GM18517 (cell line): ENCODE results near the gene HGFAC.

Source experiments
- ATAC-seq: cut with Tn5 transposase; IDR thresholded peaks from one replicate; pipeline ENCODE4 v1.9.1; 2021; ENCODE audit warnings: mild to moderate bottlenecking, moderate library complexity; ENCODE audit not compliant: unreplicated experiment

Gene HGFAC

GRCh38 chr4:3484057-3484973 is 42.5 kb downstream of the HGFAC start:
- ATAC-seq: no peak

DNA sequence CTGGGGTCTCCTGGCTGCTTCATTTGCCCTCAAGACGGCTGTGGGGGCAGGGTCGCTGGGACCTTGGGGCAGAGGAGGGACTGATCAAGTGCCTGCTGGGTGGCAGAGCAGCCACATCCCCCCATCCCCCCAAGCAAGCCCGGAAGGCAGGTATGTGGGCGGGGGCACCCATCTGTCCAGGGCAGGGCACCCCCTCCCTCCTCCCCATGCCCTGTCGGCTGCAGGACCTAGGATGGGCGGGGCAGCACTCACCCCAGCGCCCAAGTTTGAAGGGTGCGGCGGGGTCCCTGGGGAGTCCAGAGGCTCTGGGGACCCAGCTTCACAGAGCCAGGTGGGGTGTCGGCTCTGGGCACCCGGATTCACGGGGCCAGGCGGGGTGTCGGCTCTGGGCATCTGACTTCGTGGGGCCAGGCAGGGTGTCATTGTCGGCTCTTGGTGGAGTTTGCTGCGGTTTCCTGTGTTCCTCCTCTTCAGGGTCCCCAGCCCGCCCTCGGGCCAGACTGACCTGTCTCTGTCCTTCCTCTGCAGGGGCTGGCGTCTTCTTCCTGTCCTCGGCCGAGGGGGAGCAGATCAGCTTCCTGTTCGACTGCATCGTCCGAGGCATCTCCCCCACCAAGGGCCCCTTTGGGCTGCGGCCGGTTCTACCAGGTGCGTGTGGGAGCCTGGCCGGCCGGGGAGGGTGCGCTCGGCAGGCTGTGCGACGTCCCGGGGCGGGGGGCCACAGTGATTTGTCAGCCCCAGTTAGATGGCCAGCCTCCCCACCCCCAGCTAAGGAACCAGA is 43.4 kb downstream of the HGFAC start:
- no peak for ATAC-seq

GRCh38 chr4:3485886-3486540 is 44.2 kb downstream of the HGFAC start:
- no peak for ATAC-seq

- ATAC-seq: no peak
Observed at GRCh38 chr4:3486541-3487540, 45.1 kb downstream of the HGFAC start.

- no peak for ATAC-seq
Observed at GRCh38 chr4:3487861-3488260, 46.1 kb downstream of the HGFAC start.

DNA sequence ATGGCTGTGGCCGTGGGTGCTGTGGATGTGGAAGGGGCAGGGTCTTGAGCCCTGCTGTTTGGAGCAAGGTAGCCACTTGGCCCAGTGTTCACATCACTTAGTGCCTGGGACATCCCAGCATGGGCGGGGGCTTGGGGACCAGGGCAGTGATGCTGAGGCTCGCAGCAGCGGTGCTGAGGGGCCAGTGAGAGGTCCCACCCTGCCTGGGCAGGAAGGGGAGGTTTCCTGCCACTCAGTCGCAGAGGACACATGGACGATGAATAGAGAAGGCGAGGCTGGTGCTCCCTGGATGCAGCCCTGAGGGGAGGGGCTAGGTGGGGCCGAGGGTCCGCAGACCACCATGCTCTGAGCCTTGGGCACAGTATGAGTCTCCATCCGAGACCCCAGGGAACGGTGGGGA is 47.1 kb downstream of the HGFAC start:
- no peak for ATAC-seq

DNA sequence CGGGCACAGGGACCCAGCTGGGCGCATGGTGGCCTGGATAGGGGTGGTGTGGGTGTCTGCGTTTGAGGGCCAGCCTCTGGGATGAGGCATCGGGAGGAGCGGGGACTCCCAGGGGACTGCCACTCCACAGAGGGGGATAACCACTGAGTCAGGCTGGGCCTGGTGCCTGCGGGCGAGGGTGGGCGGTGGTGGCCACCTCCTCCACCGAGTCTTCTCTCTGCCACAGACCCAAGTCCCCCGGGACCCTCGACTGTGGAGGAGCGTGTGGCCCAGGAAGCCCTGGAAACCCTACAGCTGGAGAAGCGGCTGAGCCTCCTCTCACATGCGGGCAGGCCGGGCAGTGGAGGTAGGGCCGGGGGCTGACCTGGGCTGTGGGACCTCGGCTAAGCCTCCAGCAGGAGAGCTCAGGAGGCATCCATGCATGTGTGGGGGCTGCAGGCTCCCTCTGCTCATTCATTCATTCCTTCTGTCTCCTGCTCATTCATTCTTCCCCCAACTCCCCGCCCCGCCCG is 47.7 kb downstream of the HGFAC start:
- ATAC-seq: no peak

DNA sequence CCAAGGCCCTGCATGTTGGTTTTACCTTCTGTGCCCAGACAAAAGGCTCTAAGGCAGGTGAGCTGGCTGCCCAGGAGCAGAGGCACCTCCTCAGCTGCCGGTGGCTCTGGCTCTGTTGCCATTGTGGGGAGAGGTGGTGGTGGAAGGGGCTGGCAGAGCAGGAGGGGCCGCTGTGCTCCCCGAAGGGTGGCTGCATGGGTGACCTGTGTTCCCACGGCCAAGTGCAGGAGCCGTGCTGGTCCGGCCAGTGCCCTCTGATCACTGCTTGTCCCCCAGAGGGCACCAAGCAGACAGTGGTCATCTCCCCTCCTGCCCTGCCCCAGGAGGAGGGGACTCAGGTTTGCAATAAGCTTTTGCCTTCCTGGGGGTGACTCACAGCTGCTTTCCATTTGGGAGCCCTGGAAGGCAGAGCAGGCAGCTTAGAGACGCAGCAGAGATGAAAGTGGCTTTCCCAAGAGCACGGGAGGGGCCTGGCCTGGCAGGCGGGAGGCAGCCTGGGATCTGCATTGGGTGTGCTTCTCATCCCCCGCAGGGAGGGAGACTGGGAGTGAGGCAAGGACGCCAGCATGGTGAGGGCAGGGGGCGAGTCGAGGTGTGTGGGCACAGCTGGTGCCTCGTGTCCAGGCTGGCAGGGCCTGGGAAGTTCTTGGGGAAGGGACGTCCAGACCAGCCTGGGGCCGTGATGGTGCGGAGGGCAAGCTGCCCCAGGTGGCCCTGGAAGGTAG is 50.1 kb downstream of the HGFAC start:
- ATAC-seq: no peak

GRCh38 chr4:3492741-3493719 is 51.3 kb downstream of the HGFAC start:
- ATAC-seq: no peak

DNA sequence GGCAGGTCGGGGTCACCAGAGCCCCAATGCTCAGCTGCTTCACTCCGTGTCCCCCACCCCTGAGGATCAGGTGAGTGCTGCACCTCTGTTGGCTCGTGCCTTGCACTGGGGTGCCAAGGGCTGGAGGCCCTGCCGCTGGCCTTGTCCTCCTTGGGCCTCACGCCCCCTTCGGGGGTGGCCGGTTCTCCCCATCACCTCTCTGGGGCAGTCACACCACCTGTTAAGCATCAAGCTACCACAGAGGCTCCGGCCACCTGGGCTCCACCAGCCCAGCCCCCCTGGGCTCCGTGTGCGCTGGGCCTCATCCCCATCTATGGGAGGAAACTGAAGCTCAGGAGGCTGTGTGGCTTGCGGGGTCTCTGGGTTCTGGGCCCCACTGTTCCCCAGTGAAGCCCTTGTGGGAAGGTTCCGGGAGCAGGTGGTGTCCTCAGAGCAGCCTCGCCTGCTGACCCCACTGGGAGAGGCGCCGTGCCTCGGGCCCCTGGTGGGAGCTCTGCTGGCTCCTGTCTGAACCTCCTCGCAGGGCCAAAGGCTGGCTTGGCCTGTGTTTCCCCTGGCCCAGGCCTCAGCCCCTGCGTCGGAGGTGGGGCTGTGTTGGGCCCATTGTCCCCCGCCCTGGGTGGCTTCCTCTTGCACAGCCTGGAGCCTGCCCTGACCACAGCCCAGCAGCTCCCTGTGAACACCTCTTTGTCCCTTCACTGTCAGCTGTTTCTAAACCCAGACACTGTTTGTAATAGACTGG is 52.1 kb downstream of the HGFAC start:
- no peak for ATAC-seq

- ATAC-seq: no peak
Observed at GRCh38 chr4:3494462-3494871, 52.7 kb downstream of the HGFAC start.

- ATAC-seq: no peak
Observed at GRCh38 chr4:3495204-3495975, 53.6 kb downstream of the HGFAC start.

- no peak for ATAC-seq
Observed at GRCh38 chr4:3496021-3496420, 54.3 kb downstream of the HGFAC start.

- no peak for ATAC-seq
Observed at GRCh38 chr4:3497095-3497494, 55.3 kb downstream of the HGFAC start.

- ATAC-seq: no peak
Observed at GRCh38 chr4:3497523-3498389, 56.0 kb downstream of the HGFAC start.

DNA sequence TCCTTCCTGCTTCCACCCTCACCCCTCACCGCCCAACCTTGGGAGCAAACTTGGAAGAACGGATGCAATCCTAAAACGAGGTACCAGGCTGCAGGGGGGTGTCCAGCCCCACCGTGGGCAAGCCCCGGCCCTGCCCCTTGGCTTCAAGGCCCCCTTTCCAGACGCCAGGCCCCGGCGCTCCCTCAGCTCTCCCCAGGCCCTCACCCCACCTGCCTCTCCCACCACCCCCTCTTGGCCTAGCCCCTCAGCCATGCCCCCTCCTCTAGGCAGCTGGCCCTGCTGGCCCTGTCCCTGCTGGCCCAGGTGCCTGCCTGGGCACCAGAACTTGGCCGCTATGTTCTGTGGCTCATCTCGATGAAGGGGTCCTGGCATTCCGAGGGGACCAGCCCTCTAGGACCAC is 56.6 kb downstream of the HGFAC start:
- no peak for ATAC-seq
